Caco-2 (cell line): ENCODE results near the gene PKIG. TPM values are rescaled to one million over a fixed set of nuclear protein-coding genes. Genes with fewer than 3 reads are reported as not detected.

Source experiments
- BruUV-seq: library from RNA; stranded (reverse); fragments of 400-500 nt; replicated peaks from 2 replicates; lab custom pipeline; 2021; lab: Mats Ljungman, UMichigan
- CTCF ChIA-PET: fragments of 300-600 bp; sonication (Branson Sonifier 250); formaldehyde crosslinking; loops from one replicate; lab custom pipeline; 2022; ENCODE audit warnings: antibody characterized with exemption; lab: Charles Lee
- POLR2A ChIA-PET: fragments of 300-600 bp; sonication (Branson Sonifier 250); formaldehyde crosslinking; loops from one replicate; lab custom pipeline; 2022; ENCODE audit warnings: antibody characterized with exemption; lab: Charles Lee
- DNase-seq, 2 experiments: peaks; one replicate each; pipeline versions ENCODE4 v3.0.0 to v3.0.0-alpha.2; 2020 to 2022
- H3K27me3 ChIP-seq: replicated peaks from 2 replicates; pipeline ENCODE4 v1.6.0; 2011; ENCODE audit warnings: low read length; ENCODE audit not compliant: control insufficient read depth, insufficient read depth
- H3K36me3 ChIP-seq: 2 replicates; pipeline ENCODE4 v1.5.1; 2011; ENCODE audit warnings: low read length; ENCODE audit not compliant: control insufficient read depth, insufficient read depth
- H3K4me1 ChIP-seq: fragments of 250-450 bp; sonication (Bioruptor Pico); 2 replicates; pipeline ENCODE4 v1.5.1; 2020; ENCODE audit warnings: mild to moderate bottlenecking
- H3K4me3 ChIP-seq: 2 replicates; pipeline ENCODE4 v1.5.1; 2011; ENCODE audit warnings: low read depth, mild to moderate bottlenecking, control low read depth, low read length
- H3K9me3 ChIP-seq: fragments of 250-450 bp; sonication (Bioruptor Pico); 2 replicates; pipeline ENCODE4 v1.5.1; 2020; ENCODE audit warnings: mild to moderate bottlenecking, moderate library complexity
- H3K27ac Mint-ChIP-seq: one replicate; pipeline ENCODE4 v1.8.0; 2022; ENCODE audit warnings: mixed read lengths; ENCODE audit not compliant: unreplicated experiment
- H3K27me3 Mint-ChIP-seq: one replicate; pipeline ENCODE4 v1.8.0; 2022; ENCODE audit warnings: mixed read lengths; ENCODE audit not compliant: insufficient read depth, unreplicated experiment
- H3K36me3 Mint-ChIP-seq: one replicate; pipeline ENCODE4 v1.8.0; 2022; ENCODE audit warnings: mild to moderate bottlenecking, mixed read lengths; ENCODE audit not compliant: insufficient read depth, unreplicated experiment
- H3K4me1 Mint-ChIP-seq: one replicate; pipeline ENCODE4 v1.8.0; 2022; ENCODE audit warnings: low read depth, mixed read lengths; ENCODE audit not compliant: unreplicated experiment
- H3K4me3 Mint-ChIP-seq: one replicate; pipeline ENCODE4 v1.8.0; 2022; ENCODE audit warnings: mild to moderate bottlenecking, moderate library complexity, mixed read lengths; ENCODE audit not compliant: unreplicated experiment
- H3K9me3 Mint-ChIP-seq: one replicate; pipeline ENCODE4 v1.8.0; 2022; ENCODE audit warnings: mixed read lengths; ENCODE audit not compliant: unreplicated experiment
- intact Hi-C: fragments of 100-400 bp; cut with micrococcal nuclease; formaldehyde crosslinking; loops from one replicate; pipeline ENCODE4 v1.10.0; 2022; ENCODE audit not compliant: unreplicated experiment
- total RNA-seq: library from RNA; stranded (reverse); gene quantifications from 2 replicates; pipeline ENCODE4 v1.2.3, GENCODE V29; 2022
- TF ChIP-seq, protein P1 (sequence below), 2 experiments: fragments of 200-600 bp in 1 of 2; IDR thresholded peaks; 1 replicate in 1 of 2; 2 replicates in 1 of 2; pipeline versions ENCODE4 v1.5.1 to v1.8.0; 2011 to 2022; ENCODE audit warnings: antibody characterized with exemption in 1 of 2, control low read depth in 1 of 2, inconsistent platforms in 1 of 2, low read depth in 1 of 2, low read length in 1 of 2, mild to moderate bottlenecking in 1 of 2, moderate library complexity in 1 of 2; ENCODE audit not compliant: insufficient read depth in 1 of 2, severe bottlenecking in 1 of 2, unreplicated experiment in 1 of 2

Gene PKIG
- total RNA-seq, 1 experiment from 2014 or later = 25.9 TPM

DNA sequence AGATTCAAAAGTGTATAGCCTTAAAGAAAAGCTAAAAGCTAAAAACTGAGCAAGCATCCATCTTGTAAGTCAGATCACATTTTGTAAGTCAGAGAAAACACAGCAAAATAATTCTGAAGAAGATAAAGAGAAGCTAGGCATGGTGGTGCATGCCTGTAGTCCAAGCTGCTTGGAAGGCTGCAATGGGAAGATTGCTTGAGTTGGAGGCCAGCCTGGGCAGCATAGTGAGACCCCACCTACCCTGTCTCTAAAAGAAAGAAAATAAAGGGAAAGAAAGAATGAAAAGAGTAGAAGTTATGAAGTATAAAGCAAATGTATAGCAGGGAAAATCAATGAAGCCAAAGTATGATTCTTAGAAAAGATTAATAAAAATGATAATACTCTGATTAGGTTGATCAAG lies 20.5 kb upstream of the PKIG start:
- Mint-ChIP-seq H3K9me3 (no peaks in the 10 kb centered on the region), H3K27ac (no peak overlapping the region), H3K4me1 (peaks cover 11% of the 10 kb centered on the region), H3K27me3 (no peaks in the 10 kb centered on the region), H3K4me3 (no peak overlapping the region), H3K36me3 (no peaks in the 10 kb centered on the region)
- BruUV-seq = no TSS peak
- H3K36me3 ChIP-seq = no peaks in the 10 kb centered on the region
- TF ChIP-seq, protein P1, sequence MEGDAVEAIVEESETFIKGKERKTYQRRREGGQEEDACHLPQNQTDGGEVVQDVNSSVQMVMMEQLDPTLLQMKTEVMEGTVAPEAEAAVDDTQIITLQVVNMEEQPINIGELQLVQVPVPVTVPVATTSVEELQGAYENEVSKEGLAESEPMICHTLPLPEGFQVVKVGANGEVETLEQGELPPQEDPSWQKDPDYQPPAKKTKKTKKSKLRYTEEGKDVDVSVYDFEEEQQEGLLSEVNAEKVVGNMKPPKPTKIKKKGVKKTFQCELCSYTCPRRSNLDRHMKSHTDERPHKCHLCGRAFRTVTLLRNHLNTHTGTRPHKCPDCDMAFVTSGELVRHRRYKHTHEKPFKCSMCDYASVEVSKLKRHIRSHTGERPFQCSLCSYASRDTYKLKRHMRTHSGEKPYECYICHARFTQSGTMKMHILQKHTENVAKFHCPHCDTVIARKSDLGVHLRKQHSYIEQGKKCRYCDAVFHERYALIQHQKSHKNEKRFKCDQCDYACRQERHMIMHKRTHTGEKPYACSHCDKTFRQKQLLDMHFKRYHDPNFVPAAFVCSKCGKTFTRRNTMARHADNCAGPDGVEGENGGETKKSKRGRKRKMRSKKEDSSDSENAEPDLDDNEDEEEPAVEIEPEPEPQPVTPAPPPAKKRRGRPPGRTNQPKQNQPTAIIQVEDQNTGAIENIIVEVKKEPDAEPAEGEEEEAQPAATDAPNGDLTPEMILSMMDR (IDR thresholded peaks at IDR 0.05; ENCODE audit: insufficient read depth in 1 of 2, low read depth in 1 of 2, low read length in 1 of 2, severe bottlenecking in 1 of 2, unreplicated experiment in 1 of 2) = no peak
- no peaks in the 10 kb centered on the region for H3K4me1 ChIP-seq
- no peak overlapping the region for H3K4me3 ChIP-seq
- intact Hi-C loops = no loop called here
- H3K27me3 ChIP-seq = no peaks in the 10 kb centered on the region
- ChIA-PET POLR2A (no interaction called here), CTCF (interaction anchor here (0.6 kb wide), 1 partner anchor 310 kb away, joined by 3 read pairs; no protein-coding TSS in a partner anchor)
- no peak for DNase-seq
- H3K9me3 ChIP-seq = no peaks in the 10 kb centered on the region

DNA sequence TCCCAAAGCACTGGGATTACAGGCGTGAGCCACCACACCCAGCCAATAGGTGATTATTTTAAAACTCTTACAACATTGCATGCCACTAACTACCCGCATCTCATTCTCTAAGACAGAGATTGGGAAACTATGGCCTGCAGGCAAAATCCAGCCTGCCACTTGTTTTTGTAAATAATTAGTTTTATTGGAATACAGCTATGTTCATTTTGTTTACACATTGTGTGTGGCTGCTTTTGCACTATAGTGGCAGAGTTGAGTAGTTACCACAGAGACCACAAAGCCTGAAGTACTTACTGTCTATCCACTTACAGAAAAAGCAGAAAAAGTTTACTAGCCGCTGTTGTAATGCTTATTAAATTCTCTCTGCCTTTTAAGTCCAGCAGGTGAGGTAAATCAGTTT lies 16.4 kb upstream of the PKIG start:
- ChIA-PET POLR2A (no interaction called here), CTCF (no interaction called here)
- DNase-seq = no peak
- Histone ChIP-seq H3K9me3 (no peaks in the 10 kb centered on the region), H3K27me3 (no peaks in the 10 kb centered on the region), H3K4me3 (no peak overlapping the region), H3K36me3 (no peaks in the 10 kb centered on the region), H3K4me1 (no peaks in the 10 kb centered on the region)
- Mint-ChIP-seq H3K4me3 (no peak overlapping the region), H3K4me1 (no peaks in the 10 kb centered on the region), H3K9me3 (no peaks in the 10 kb centered on the region), H3K36me3 (no peaks in the 10 kb centered on the region), H3K27ac (no peak overlapping the region), H3K27me3 (no peaks in the 10 kb centered on the region)
- no TSS peak for BruUV-seq
- intact Hi-C loops = no loop called here
- TF ChIP-seq, protein P1 (IDR thresholded peaks at IDR 0.05; ENCODE audit: insufficient read depth in 1 of 2, low read depth in 1 of 2, low read length in 1 of 2, severe bottlenecking in 1 of 2, unreplicated experiment in 1 of 2) = no peak

DNA sequence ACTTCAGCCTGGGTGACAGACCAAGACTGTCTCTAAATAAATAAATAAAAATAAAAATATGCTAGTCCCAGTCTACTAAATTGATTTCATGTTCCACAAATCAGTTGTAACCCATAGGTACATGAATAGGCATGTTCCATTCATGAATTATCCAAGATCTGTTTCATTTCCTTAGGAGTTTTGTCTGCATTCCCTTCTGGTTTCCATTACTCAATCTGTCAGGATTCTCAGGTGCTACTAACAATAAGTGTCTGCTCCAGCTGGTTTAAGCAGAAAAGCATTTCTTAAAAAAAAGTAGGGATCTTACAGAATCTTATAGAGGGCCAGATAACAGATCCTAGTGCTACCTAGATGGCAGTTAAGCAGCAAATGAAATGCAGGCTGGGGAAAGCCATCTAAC lies 15.6 kb upstream of the PKIG start:
- Mint-ChIP-seq H3K36me3 (no peaks in the 10 kb centered on the region), H3K4me3 (no peak overlapping the region), H3K27ac (no peak overlapping the region), H3K9me3 (no peaks in the 10 kb centered on the region), H3K4me1 (no peaks in the 10 kb centered on the region), H3K27me3 (no peaks in the 10 kb centered on the region)
- POLR2A ChIA-PET = no interaction called here
- BruUV-seq = no TSS peak
- TF ChIP-seq, protein P1 (IDR thresholded peaks at IDR 0.05; ENCODE audit: insufficient read depth in 1 of 2, low read depth in 1 of 2, low read length in 1 of 2, severe bottlenecking in 1 of 2, unreplicated experiment in 1 of 2) = no peak
- Histone ChIP-seq H3K4me3 (no peak overlapping the region), H3K36me3 (no peaks in the 10 kb centered on the region), H3K4me1 (no peaks in the 10 kb centered on the region), H3K27me3 (no peaks in the 10 kb centered on the region), H3K9me3 (no peaks in the 10 kb centered on the region)
- DNase-seq = no peak
- intact Hi-C loops = no loop called here
- CTCF ChIA-PET = interaction anchor here (0.9 to 1.4 kb wide), 3 partner anchors 25 to 43 kb away, joined by 3 to 4 read pairs (median 3); no protein-coding TSS in a partner anchor
